Measurements from ENCODE around the gene TUBA4A.

TUBA4A gene

DNA sequence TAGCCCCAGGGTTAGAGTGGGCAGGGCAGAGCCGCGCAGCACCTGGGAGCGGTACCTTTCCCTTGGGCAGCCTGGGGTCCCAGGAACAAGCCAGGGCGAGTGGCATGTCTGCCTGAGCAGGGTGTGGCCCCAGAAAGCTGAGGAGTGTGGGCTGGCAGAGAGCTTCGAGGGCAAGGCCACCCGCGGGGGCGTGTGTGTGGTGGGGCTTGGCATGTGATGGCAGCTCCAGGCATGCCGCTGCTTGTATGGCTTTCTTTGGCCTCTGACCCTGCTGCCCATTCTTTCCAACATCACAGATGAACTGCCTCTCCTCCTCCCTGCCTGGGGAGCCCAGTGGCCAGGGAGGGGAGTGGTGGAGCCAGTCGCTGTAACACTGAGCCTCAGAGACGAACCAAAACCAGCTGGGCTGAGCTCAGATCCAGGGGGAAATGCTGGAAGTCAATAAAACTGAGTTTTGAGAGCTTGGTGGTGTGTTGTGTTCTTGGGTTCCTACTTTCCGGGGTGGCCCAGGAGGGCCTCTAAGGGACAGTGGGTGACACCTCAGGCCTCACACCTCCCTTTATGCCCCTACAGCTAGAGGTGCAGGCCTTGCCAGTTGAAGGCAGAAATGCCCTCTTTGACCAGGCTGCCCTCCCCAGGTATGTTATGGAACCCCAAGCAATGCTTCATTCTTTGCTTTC, 32.9 kb upstream of the TUBA4A start:
- no peak for DNase-seq

DNA sequence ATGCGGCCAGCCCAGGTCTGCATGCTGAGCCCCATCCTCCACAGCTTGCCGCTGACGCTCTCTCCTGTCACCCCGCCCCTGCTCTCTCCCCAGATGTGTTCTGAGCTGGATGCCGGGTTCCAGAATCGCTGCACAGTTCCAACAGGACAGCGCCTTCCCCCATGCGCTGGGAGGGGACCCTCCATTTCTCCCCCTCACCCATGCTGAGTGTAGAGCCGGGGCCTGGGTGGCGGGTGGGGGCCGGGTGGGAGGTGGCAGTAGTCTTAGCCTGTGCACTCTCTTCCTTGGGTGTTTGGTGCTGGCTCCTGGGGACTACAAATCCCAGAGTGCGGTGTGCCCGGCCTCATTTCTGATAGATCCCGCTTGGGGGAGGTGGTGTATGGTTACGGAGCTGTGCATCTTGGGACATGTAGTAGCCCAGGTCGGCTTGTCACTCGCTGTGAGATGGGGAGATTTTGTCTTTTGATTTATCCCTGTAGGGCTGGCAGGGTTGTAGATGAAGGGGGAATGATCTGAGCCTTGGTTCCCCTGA, 32.2 kb upstream of the TUBA4A start:
- no peak for DNase-seq

DNA sequence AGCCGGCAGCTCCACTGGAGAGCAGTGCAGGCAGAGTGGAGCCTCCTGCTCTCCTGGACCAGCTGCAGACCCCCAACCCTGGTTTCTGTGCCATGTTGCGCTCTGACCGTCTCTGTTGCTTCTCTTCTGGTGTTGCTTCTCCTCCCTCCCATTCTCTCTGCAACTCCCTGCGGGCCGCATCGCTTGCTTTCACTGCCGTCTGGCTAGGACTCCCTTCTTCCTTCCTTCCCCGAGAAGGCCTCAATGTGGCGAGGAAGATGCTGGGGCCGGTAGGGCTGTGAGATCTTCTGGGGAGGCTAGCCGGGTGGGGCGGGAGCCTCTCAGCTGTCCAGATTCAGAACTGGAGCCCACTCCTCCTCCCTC, 31.6 kb upstream of the TUBA4A start:
- no peak for DNase-seq

DNA sequence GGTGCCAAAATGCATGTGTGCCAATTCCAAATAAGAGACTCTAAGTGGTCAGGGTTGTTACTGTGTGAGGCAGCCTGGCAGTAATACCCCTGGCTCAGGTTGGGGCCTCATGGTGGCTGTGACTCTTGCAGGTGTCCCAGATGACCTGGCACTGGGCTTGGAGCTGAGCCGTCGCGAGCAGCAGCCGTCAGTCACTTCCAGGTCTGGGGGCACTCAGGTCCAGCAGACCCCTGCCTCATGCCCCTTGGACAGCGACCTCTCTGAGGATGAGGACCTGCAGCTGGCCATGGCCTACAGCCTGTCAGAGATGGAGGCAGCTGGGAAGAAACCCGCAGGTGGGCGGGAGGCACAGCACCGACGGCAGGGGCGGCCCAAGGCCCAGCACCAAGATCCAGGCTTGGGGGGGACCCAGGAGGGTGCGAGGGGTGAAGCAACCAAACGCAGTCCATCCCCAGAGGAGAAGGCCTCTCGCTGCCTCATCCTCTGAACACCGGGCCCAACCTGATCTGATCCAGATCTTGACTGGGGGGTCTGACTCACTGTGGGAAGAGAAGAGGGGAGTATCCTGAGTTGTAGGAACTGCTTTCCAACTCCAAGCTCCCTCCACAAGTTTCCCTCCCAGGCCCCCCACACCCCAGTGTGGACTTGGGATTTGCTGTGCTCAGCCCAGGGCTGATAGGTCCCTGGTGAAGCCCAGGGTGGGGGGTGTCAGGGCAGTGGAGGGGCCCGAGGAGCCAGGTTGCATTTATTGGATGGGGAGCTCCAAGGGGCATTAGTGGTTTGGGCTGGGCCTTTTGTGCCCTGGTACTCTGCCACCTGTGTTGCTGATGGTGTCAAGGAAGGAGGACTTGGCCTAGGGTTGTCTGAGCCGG, 31.0 kb upstream of the TUBA4A start:
- no peak for DNase-seq

DNA sequence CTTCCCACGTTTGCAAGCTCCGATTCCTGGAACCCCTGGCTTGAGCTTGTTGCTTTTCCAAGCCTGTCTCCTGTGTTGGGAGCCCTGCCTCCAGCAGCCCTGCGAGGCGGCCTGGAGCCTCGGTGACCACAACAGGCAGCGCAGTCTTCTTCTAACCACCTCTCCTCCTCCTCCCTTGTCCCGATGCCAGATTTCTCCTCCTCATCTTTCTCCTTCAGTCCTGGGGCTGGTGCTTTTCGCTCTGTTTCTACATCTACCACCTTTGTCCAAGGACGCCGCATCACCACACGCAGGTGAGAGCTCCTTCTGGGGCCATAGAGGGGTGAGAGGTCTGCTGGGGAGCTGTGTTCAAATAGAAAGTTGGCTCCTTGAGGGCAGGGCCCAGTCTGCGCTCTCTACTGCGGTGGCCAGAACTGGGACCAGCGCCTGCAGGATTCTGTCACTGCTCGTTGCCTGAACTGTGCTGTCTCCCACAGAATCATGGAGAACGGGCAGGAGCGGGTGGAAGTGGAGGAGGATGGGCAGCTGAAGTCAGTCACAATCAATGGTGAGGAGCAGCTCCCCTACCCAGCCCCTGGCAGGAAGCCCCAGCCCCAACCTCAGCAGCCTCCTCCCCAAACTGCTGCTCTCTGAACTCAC, 29.3 kb upstream of the TUBA4A start:
- DNase-seq = no peak

DNA sequence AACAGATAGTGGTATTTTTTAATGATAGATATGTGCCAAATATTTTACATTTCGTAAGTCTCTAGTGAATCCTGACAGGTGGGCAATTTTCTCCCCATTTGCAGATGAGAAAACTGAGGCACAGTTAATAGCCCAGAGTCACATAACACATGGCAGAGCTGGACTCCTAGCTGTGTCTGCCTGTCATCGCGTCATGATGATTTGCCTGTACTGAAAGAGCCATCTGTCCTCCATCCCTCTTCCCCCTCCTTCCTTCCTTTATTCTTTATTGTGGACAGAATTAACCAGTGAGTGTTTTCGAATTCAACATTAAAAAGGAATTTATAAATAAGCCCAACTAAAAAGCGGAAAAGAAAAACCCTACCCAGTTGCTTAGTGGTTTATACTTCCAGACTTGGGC, 28.7 kb upstream of the TUBA4A start:
- DNase-seq = no peak

DNA sequence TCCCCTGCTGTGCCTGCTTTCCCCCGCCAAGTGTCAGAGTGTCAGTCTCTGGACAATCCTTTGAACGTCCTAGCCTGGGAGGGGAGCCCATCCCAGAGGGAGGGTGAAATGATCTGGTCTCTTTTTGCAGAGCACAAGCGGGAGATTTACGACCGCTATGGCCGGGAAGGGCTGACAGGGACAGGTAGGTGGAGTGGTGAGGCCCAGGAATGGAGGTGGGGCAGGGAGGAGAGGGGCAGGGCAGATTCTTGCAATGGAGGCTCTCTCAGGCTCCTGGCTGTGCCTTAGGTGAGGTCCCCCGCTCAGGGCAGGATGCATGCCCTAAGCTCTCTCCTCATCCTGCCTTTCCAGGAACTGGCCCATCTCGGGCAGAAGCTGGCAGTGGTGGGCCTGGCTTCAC, 27.9 kb upstream of the TUBA4A start:
- no peak for DNase-seq

DNA sequence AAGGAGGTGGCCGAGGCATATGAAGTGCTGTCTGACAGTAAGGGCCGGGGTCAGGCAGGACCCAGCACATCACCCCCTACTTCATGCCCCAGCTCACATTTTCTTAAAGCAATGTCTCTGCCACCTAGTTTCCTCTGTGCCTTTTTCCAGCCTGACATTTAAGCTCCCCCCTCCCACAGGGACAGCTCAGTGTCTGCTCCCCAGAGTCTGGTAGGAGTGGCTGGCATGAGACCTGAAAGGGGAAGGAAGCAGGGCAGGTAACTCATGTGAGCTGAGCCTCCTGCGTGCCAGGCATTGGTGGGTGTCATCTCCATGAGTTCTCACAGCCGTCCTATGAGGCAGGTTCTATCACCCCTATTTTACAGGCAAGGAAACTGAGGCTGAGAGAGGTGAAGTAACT, 26.9 kb upstream of the TUBA4A start:
- DNase-seq = no peak

DNA sequence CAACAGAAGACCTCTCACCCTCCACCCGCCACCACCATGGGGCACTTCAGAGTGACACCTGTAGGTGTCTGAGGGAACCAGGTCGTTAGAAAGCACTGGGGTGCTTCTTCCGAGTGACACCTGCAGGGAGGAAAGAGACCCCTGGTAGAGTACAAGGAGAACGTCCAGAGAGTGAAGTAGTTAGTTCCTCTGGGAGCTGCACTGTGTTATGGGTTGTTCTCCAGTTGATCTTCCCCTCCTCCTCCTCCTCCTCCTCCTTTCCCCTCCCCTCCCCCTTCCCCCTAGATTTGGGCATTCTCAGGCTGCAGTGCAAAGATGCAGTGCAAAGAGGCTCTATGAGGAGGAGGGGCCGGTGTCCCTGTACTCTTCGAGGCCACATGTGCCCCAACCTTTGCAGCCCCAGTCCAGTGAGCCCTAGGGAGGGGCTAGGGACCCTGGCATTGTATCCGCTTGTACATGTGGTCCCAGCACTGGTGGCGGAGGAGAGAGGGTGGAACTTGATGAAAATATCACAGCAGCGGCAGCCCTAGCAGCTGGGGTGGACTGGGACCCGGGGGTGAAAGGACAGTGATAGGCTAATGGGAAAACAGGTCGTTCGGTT, 26.3 kb upstream of the TUBA4A start:
- DNase-seq = no peak

DNA sequence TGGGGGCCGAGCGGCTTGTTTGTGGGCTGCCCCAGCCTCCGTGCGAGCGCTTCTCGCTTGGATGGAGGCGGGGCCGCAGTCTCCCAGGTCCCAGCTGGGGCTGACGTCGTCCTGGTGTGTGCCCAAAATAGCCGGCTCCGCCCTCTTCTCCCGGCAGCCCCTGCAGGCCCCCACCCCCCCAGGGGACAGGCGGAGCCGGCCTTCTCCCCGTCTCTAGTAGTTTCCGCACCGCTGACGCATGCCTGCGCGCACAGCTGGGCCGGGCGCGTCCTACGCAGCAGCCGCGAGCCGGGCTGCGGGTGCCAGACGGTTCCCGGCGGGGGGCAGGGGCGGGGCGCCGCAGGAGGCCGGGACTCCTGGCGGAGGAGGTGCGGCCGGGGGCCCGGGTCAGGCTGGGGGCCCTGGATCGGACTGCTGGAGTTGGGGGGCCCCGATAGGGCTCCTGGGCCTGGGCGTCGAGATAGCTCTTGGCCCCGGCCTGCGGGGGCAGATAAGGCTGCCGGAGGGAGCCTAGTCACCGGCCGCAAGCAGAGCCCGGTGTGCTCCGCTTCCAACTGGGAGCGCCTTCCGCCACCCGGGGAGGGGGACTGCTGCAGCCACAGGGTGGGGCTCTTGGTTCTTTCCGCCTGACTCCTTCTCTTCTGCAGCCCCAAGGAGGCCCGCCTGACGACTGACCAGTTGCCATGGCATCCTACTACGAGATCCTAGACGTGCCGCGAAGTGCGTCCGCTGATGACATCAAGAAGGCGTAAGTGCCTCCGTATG, 25.6 kb upstream of the TUBA4A start, which contains the start of gene DNAJB2:
Gene DNAJB2, plus strand, starts transcription at position 216 of the 765 bp plus-strand sequence. Its CDS starts 468 bp downstream, at position 684.
- DNase-seq = peak; percentile 99

DNA sequence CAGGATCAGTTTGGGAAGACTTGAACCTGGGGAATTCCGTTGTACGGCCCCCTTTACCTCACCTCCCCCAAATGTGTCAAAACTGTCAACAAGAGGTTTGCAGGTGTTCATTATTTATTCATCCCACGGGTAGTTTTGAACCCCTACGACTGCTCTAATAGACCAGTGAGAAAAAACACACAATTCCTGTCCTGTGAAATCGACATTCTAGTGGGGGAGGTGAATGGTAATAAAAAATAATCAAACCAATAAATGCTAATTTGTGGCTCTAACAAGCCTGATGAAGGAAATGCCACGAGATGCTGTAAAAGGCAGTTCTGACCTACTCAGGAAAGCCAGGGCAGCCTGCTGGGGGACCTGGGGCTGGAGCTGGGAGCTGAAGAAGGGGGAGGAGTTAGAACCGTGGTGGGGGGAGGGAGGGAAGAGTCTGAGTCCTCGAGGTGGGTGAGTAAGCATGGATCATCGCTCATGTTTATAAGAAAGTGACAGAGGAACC, 25.0 kb upstream of the TUBA4A start:
- no peak for DNase-seq

DNA sequence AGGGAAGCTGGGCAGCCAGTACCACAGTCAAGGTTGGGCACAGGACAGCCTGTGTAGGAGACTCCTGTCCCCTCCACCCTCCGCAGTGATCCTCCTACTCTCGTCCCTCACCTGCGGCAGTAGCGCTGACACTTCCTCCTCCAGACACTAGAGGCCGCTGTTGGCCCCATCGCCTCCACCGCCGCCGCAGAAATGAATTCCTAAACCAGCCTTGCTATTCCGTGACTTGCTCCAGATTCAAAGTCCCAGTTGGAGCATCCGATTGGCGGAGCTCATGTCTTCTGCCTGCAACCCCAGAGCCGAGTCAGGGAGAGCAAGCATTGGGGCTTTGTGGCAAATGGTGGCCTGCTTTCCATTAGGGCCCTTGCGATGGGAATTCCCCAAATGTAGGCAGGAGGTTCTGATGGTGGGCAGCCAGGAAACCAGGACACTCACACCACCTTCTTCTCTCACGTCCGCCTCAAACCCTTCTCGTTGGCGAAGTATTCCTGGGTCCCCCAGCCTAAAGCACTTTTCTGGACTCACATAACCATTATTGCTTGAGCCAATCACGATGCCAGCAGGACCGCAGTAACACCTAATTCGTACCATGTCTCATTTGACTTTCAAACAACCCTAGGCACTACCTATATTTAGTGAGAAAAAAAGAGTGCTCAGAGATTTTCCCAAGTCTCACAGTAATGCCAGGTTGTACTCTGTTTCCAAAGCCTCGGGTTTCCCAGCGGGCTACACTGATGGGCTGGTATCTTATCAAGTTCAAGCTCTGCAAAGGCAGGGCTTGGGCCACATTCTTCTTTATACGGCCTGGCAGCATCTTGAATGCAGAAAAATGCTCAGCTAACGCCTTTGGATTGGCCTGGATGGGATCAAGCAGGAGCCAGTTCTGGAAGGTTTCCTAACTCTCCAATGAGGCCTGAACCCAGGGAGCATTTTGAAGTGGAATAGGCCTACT, 24.3 kb upstream of the TUBA4A start:
- DNase-seq = peak; percentile 65

DNA sequence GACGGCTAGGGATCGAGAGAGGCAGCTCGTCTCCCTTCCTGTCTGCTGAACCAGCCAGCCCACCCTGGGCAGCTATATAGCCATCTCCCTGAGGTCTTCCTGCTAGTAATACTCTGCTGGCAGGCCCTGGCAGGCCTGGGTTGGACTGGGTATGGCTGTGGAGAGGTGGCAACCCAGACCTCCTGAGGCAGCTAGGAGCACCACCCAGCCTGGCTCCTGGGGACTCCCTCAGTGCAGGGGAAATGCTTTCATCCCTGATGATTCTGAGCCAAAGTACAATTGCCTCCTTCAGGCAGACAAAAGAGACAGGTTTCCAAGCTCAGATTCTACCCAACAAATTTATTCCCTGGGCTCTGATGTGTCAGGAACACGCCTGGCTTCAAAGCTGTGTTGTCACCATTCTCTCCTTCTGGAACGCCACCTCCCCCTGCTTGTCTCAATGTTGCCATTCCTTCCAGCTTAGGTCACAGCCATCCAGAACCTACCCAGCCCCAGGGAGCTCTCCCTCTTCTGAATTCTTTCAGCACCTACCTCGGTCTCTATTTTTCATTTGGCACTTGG, 20.7 kb upstream of the TUBA4A start:
- DNase-seq = peak; percentile 68

DNA sequence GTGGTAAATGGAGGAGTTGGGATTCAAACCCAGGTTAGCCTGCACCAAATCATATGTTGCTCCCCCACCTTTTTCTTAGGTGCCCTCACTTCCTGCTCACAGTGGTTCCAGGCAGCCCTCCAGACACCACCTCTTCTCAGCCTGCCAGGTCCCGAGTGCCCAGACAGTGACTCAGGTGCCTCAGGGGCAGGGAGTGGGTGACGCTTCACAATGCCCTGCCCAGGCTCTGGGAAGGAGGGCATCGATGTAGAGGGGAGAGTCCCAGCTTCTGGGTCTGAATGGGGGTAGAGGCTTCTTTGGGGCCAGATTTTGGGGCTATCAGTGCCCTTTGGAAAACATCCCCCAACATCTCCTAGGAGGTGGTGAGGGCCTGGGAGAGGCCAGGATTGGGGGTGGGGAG, 20.2 kb upstream of the TUBA4A start:
- DNase-seq = no peak

DNA sequence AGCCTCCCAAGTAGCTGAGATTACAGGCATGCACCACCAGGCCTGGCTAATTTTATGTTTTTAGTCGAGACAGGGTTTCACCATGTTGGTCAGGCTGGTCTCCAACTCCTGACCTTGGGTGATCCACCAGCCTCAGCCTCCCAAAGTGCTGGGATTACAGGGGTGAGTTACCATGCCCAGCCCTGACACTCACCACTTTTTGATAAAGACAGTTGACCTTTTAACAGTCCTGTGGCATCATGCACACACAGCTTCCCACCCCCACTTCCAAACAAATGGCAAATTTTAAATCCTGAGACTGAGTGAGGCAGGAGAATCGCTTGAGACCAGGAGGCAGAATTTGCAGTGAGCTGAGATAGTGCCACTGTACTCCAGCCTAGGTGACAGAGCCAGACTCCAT, 19.3 kb upstream of the TUBA4A start:
- no peak for DNase-seq

DNA sequence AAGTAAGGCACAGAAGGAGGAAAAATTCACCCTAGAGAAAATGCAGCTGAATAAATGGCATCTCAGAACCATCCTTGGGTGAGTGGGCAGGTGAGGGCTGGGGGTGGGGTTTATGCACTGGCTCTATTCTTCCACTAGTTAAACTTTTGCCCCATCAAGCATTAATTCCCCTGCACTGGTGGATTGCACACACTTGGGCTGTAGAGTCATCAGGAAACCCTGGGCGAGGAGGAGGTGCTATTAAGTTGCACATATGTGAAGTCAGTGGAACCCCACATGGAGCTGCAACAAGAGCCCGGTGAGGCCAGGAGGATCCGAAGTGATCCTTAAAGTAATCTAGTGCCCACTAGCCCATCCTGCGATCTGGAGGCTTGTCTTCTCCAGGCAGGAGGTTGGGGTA, 18.6 kb upstream of the TUBA4A start:
- DNase-seq = no peak

DNA sequence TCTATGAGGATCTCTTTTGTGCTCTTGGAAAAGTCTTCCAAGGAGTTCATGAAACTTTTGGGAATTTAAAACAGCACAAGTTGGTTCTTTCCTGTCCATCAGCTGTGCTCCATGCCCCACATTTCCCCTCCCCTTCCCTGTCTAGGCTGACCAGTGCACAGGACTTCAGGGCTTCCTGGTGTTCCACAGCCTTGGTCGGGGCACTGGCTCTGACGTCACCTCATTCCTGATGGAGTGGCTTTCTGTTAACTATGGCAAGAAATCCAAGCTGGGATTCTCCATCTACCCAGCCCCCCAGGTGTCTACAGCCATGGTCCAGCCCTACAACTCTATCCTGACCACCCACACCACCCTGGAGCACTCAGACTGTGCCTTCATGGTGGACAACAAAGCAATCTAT, 17.3 kb upstream of the TUBA4A start:
- DNase-seq = no peak

DNA sequence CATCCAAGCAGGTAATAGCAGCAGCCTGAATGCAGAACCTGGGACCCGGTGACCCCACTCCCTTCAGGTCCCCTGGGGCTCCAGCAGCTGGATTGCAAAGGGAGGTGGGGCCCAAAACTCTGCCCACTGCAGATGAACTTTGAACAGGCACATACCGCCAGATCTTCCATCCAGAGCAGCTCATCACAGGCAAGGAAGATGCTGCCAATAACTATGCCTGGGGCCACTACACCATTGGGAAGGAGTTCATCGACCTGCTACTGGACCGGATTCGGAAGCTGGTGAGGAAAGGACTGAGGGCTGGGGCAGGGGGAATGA, 16.3 kb upstream of the TUBA4A start:
- DNase-seq = no peak

DNA sequence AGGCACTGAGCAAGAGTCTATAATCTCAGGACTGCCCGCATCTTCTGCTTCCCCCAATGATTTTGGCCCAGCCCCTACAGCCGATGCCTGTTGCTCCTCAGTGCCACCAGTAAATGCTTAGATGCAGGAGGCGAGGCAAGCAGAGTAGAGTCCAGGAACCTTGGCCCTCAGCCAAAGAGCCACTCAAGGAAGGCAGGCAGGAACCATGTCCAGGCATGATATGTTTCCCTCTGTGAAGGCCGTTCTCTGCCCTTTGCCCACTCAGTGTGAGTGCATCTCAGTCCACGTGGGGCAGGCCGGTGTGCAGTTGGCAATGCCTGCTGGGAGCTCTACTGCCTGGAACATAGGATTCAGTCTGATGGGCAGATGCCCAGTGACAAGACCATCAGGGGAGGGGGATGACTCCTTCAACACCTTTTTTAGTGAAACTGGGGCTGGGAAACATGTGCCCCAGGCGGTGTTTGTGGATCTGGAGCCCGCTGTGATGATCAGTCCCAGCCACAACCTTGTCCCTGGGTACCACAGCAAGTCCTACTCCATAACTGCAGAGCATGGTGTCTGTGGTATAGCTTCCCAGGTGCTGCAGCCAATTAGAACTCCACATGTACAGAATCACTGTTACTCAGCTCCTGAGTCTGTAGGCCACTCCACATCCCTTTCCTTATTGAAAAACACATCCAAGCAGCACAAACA, 15.8 kb upstream of the TUBA4A start:
- DNase-seq = no peak

DNA sequence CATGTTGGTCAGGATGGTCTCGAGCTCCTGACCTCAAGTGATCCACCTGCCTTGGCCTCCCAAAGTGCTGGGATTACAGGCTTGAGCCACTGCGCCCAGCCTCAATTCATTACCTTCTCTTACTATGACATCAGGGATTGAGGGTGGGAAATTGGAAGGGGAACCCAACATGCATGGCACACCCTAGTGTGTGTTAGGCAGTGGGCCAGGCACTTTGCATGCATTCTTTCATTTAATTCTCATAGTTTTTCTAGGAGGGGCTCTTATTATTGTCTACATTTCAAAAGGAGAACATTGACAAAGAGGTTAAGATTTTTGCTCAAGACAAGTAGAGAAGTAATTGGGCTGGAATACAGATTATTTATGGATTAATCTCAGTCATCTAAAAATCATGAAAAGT, 14.6 kb upstream of the TUBA4A start:
- no peak for DNase-seq
